ENCODE measurements around the gene SGPP2. TPM values are rescaled to one million over a fixed set of nuclear protein-coding genes. Genes with fewer than 3 reads are reported as not detected.

SGPP2 gene
- polyA plus RNA-seq, 1 experiment = not detected

GRCh38 chr2:222391743-222392285 is 32.5 kb upstream of the SGPP2 start:
- DNase-seq (ENCODE audit: low read depth) = no peak
- no peak for TF ChIP-seq CTCF (IDR thresholded peaks at IDR 0.05; ENCODE audit: insufficient read depth, low read depth, low read length)
- ChIA-PET POLR2A (no interaction called here), CTCF (no interaction called here)
- H3K4me3 ChIP-seq (ENCODE audit: low read depth, low read length) = no peak overlapping the region
- no peaks in the 10 kb centered on the region for H3K27me3 ChIP-seq (ENCODE audit: control insufficient read depth, insufficient read depth, low read length)
- H3K36me3 ChIP-seq (ENCODE audit: control insufficient read depth, insufficient read depth, low read length) = no peaks in the 10 kb centered on the region

GRCh38 chr2:222393733-222394267 is 30.5 kb upstream of the SGPP2 start:
- ChIA-PET POLR2A (no interaction called here), CTCF (no interaction called here)
- DNase-seq (ENCODE audit: low read depth) = no peak
- no peaks in the 10 kb centered on the region for H3K36me3 ChIP-seq (ENCODE audit: control insufficient read depth, insufficient read depth, low read length)
- H3K4me3 ChIP-seq (ENCODE audit: low read depth, low read length) = no peak overlapping the region
- TF ChIP-seq CTCF (IDR thresholded peaks at IDR 0.05; ENCODE audit: insufficient read depth, low read depth, low read length) = no peak
- H3K27me3 ChIP-seq (ENCODE audit: control insufficient read depth, insufficient read depth, low read length) = no peaks in the 10 kb centered on the region

DNA sequence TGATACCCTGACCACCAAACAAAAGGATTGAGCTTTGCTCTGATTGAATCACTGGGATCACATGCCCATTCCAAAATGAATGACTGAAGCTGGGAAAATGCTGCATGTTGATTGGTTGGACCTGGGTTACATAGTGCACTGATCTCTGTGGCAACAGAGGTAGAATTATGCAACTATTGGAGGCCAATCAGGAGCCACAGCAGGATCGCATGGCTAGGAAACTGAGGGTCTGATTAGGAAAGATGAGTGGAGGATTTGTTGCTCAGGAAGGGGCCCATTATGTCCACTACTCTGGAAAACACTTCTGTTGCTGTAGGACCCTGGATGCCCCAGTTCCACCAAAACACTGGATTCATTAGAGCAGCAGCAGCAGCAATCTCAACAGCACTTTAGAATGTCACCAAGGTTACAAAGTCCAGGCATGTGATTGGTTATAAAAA is 25.9 kb upstream of the SGPP2 start:
- no peaks in the 10 kb centered on the region for H3K27me3 ChIP-seq (ENCODE audit: control insufficient read depth, insufficient read depth, low read length)
- H3K4me3 ChIP-seq (ENCODE audit: low read depth, low read length) = no peak overlapping the region
- no peak for DNase-seq (ENCODE audit: low read depth)
- CTCF ChIA-PET = no interaction called here
- POLR2A ChIA-PET = no interaction called here
- H3K36me3 ChIP-seq (ENCODE audit: control insufficient read depth, insufficient read depth, low read length) = no peaks in the 10 kb centered on the region
- TF ChIP-seq CTCF (IDR thresholded peaks at IDR 0.05; ENCODE audit: insufficient read depth, low read depth, low read length) = no peak

DNA sequence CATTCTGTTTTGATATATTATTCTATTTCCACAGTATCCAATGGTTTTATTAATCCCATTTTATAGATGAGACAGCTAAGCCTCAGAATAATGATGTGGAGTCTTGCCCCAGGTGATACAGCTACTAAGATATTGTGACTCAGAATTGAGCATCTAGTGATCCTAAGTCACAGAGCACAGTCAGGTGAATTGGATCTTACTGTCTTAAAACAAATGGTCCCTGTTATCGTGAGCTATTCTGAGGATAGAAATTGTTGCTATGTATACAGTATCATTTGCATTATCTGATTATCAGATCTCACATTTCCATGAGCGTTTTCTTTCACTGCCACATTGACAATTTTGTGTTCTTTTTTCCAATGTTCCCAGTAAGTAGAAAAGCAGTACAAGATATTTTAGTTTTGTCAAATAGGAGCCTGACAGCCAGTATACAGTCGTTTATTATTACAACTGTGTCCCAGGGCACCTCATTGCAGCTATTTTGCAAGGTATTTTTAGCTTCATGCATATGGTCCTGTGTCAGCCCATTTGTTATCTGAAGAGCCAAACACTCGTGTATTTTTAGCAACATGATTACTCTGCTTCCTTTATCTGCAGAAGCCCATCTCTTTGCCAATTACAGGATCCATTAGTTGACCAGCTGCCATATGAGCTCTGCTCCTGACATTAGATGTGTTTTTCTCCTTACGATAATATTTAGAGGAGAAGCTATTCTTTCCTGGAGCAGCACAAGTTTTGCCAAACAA is 25.1 kb upstream of the SGPP2 start:
- TF ChIP-seq CTCF (IDR thresholded peaks at IDR 0.05; ENCODE audit: insufficient read depth, low read depth, low read length) = no peak
- no peaks in the 10 kb centered on the region for H3K27me3 ChIP-seq (ENCODE audit: control insufficient read depth, insufficient read depth, low read length)
- DNase-seq (ENCODE audit: low read depth) = no peak
- CTCF ChIA-PET = no interaction called here
- H3K36me3 ChIP-seq (ENCODE audit: control insufficient read depth, insufficient read depth, low read length) = no peaks in the 10 kb centered on the region
- POLR2A ChIA-PET = no interaction called here
- no peak overlapping the region for H3K4me3 ChIP-seq (ENCODE audit: low read depth, low read length)

- no peaks in the 10 kb centered on the region for H3K36me3 ChIP-seq (ENCODE audit: control insufficient read depth, insufficient read depth, low read length)
- DNase-seq (ENCODE audit: low read depth) = no peak
- no peaks in the 10 kb centered on the region for H3K27me3 ChIP-seq (ENCODE audit: control insufficient read depth, insufficient read depth, low read length)
- no peak for TF ChIP-seq CTCF (IDR thresholded peaks at IDR 0.05; ENCODE audit: insufficient read depth, low read depth, low read length)
- POLR2A ChIA-PET = no interaction called here
- CTCF ChIA-PET = no interaction called here
- no peak overlapping the region for H3K4me3 ChIP-seq (ENCODE audit: low read depth, low read length)
Measured at GRCh38 chr2:222404151-222404905, 20.0 kb upstream of the SGPP2 start.
